Measurements from ENCODE around the gene ELMO1.

DNA sequence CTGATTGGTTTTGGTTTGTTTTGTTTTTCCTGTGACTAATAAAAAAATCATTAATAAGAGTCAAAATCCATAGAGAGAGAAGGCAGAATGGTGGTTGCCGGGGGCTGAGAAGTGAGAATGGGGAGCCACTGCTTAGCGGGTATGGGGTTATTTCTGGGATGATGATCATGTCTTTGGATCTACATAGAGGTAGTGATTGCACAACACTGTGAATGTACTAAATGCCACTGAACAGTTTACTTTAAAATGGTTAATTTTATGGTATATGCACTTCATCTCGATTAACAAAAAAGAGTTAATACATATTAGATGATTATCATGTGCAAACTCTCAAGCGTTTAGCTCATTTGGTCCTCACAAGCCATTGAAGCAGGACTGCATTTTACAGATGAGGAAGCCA lies 342.9 kb downstream of the ELMO1 start:
- TF ChIP-seq, protein P1, sequence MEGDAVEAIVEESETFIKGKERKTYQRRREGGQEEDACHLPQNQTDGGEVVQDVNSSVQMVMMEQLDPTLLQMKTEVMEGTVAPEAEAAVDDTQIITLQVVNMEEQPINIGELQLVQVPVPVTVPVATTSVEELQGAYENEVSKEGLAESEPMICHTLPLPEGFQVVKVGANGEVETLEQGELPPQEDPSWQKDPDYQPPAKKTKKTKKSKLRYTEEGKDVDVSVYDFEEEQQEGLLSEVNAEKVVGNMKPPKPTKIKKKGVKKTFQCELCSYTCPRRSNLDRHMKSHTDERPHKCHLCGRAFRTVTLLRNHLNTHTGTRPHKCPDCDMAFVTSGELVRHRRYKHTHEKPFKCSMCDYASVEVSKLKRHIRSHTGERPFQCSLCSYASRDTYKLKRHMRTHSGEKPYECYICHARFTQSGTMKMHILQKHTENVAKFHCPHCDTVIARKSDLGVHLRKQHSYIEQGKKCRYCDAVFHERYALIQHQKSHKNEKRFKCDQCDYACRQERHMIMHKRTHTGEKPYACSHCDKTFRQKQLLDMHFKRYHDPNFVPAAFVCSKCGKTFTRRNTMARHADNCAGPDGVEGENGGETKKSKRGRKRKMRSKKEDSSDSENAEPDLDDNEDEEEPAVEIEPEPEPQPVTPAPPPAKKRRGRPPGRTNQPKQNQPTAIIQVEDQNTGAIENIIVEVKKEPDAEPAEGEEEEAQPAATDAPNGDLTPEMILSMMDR (IDR thresholded peaks at IDR 0.05), result no peak
- TF ChIP-seq POLR2A (IDR thresholded peaks at IDR 0.05), result no peak

All from body of pancreas (tissue), 4 donors.